Measurements from ENCODE around the gene ANKRD22. TPM values are rescaled to one million over a fixed set of nuclear protein-coding genes. Genes with fewer than 3 reads are reported as not detected.

The ANKRD22 gene
- total RNA-seq, 2 experiments from 2014 or later: not detected

DNA sequence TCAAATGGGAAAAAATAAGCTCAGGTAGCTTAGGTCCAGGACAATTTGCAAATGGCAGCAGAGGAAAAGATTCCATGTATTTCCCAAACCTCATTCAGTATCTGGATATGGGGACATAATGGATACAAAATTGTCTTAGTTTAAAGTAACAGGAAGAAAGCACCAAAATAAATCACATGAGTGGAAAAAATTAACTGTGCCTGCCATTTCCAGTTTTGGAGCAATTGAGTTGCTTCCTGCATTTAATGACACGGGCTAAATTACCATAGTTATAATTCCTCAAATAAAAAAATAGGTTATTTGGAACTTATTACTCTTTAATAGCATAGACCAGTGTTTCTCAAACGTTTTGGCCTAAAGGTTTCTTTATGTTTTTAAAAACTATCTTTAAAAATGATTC lies 22.1 kb upstream of the ANKRD22 start:
- ChIA-PET CTCF (no interaction called here), POLR2A (no interaction called here)
- H3K27me3 ChIP-seq (ENCODE audit: control insufficient read depth in 1 of 2, insufficient read depth in 2 of 2, low read length in 2 of 2): no peaks in the 10 kb centered on the region
- H3K27ac Mint-ChIP-seq: no peak overlapping the region
- no peaks in the 10 kb centered on the region for H3K9me3 ChIP-seq (ENCODE audit: control insufficient read depth in 1 of 2, insufficient read depth in 1 of 2, low read length in 2 of 2)
- H3K4me1 Mint-ChIP-seq (ENCODE audit: low read depth): peaks cover 12% of the 10 kb centered on the region
- no peaks in the 10 kb centered on the region for H3K27me3 Mint-ChIP-seq
- H3K27ac ChIP-seq (ENCODE audit: low read depth in 1 of 2, low read length in 2 of 2): no peak overlapping the region
- no peaks in the 10 kb centered on the region for H3K36me3 Mint-ChIP-seq (ENCODE audit: low read depth)
- TF ChIP-seq, protein P1, sequence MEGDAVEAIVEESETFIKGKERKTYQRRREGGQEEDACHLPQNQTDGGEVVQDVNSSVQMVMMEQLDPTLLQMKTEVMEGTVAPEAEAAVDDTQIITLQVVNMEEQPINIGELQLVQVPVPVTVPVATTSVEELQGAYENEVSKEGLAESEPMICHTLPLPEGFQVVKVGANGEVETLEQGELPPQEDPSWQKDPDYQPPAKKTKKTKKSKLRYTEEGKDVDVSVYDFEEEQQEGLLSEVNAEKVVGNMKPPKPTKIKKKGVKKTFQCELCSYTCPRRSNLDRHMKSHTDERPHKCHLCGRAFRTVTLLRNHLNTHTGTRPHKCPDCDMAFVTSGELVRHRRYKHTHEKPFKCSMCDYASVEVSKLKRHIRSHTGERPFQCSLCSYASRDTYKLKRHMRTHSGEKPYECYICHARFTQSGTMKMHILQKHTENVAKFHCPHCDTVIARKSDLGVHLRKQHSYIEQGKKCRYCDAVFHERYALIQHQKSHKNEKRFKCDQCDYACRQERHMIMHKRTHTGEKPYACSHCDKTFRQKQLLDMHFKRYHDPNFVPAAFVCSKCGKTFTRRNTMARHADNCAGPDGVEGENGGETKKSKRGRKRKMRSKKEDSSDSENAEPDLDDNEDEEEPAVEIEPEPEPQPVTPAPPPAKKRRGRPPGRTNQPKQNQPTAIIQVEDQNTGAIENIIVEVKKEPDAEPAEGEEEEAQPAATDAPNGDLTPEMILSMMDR (IDR thresholded peaks at IDR 0.05): no peak
- intact Hi-C loops (cut with DNase I, micrococcal nuclease): no loop called here
- H3K4me1 ChIP-seq (ENCODE audit: insufficient read depth, low read length): peaks cover 4% of the 10 kb centered on the region
- no peak for ATAC-seq (ENCODE audit: poor library complexity)
- no peak overlapping the region for H3K4me3 ChIP-seq (ENCODE audit: low read length)
- no peaks in the 10 kb centered on the region for H3K9me3 Mint-ChIP-seq
- no peak for DNase-seq
- H3K4me3 Mint-ChIP-seq: no peak overlapping the region
- H3K36me3 ChIP-seq (ENCODE audit: insufficient read depth, low read length): no peaks in the 10 kb centered on the region

DNA sequence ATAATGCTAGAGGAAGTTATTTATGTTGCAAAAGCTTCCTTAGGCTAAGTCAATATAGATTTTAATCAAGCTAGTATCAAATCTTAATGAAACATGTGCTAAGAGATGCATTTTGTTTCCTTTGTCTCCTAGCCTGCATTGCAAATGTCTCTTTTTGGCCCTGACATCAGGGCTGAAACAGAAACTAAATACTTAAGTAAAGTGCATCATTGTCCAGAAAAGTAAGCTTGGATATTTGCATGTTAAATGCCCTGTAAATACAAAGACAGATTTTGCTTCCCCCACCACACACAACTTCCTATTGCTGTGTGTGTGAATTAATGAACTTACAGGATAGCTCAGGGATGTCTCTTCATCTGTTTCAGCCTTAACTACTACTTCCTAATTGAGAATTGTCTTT lies 18.4 kb upstream of the ANKRD22 start:
- intact Hi-C loops (cut with DNase I, micrococcal nuclease): no loop called here
- Mint-ChIP-seq H3K27me3 (no peaks in the 10 kb centered on the region), H3K4me3 (no peak overlapping the region), H3K9me3 (no peaks in the 10 kb centered on the region), H3K4me1 (ENCODE audit: low read depth) (no peaks in the 10 kb centered on the region), H3K36me3 (ENCODE audit: low read depth) (no peaks in the 10 kb centered on the region), H3K27ac (no peak overlapping the region)
- TF ChIP-seq, protein P1 (IDR thresholded peaks at IDR 0.05): no peak
- no peaks in the 10 kb centered on the region for H3K27me3 ChIP-seq (ENCODE audit: control insufficient read depth in 1 of 2, insufficient read depth in 2 of 2, low read length in 2 of 2)
- H3K4me1 ChIP-seq (ENCODE audit: insufficient read depth, low read length): no peaks in the 10 kb centered on the region
- no peak for ATAC-seq (ENCODE audit: poor library complexity)
- DNase-seq: no peak
- POLR2A ChIA-PET: interaction anchor here (1.1 kb wide), 1 partner anchor 10 kb away, joined by 3 read pairs; the partner anchor contains the start of gene STAMBPL1
- no peaks in the 10 kb centered on the region for H3K36me3 ChIP-seq (ENCODE audit: insufficient read depth, low read length)
- CTCF ChIA-PET: interaction anchor here (0.8 kb wide), 1 partner anchor 35 kb away, joined by 3 read pairs; no protein-coding TSS in a partner anchor
- H3K9me3 ChIP-seq (ENCODE audit: control insufficient read depth in 1 of 2, insufficient read depth in 1 of 2, low read length in 2 of 2): no peaks in the 10 kb centered on the region
- H3K4me3 ChIP-seq (ENCODE audit: low read length): no peak overlapping the region
- no peak overlapping the region for H3K27ac ChIP-seq (ENCODE audit: low read depth in 1 of 2, low read length in 2 of 2)

DNA sequence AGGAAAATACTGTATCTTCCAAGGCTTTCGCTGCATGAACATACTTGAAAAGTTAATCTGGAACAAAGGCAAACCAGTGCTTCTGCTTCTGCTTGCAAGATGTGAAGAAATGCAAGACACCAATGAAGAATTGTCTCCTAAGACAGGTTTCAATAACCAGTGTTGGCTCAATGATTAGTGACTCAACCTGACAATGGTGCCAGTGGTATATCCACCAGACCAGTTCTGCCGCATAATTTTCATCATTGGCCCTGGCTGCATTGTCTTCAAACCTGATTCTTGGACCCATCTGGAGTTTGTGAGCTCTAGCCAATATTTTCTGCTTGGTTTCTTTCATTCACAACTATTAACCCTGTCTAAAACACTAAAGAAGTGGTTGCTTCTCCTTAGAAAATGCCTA lies 14.8 kb upstream of the ANKRD22 start:
- Histone ChIP-seq H3K36me3 (ENCODE audit: insufficient read depth, low read length) (no peaks in the 10 kb centered on the region), H3K4me3 (ENCODE audit: low read length) (no peak overlapping the region), H3K9me3 (ENCODE audit: control insufficient read depth in 1 of 2, insufficient read depth in 1 of 2, low read length in 2 of 2) (no peaks in the 10 kb centered on the region), H3K27me3 (ENCODE audit: control insufficient read depth in 1 of 2, insufficient read depth in 2 of 2, low read length in 2 of 2) (no peaks in the 10 kb centered on the region), H3K4me1 (ENCODE audit: insufficient read depth, low read length) (no peaks in the 10 kb centered on the region), H3K27ac (ENCODE audit: low read depth in 1 of 2, low read length in 2 of 2) (no peak overlapping the region)
- ATAC-seq (ENCODE audit: poor library complexity): no peak
- Mint-ChIP-seq H3K36me3 (ENCODE audit: low read depth) (no peaks in the 10 kb centered on the region), H3K9me3 (no peaks in the 10 kb centered on the region), H3K27ac (no peak overlapping the region), H3K4me1 (ENCODE audit: low read depth) (no peaks in the 10 kb centered on the region), H3K4me3 (no peak overlapping the region), H3K27me3 (no peaks in the 10 kb centered on the region)
- CTCF ChIA-PET: no interaction called here
- POLR2A ChIA-PET: no interaction called here
- intact Hi-C loops (cut with DNase I, micrococcal nuclease): loop anchor here in 1 of 2 experiments (10.0 kb wide), 1 partner anchor 172 kb away; no protein-coding TSS in a partner anchor
- no peak for DNase-seq
- TF ChIP-seq, protein P1 (IDR thresholded peaks at IDR 0.05): no peak

All from CD4-positive, alpha-beta T cell (primary cell).